GM12875 (cell line): ENCODE measurements around the gene SLC25A25.
"Not testable (repeated sequence)": the region's sequence is repeated elsewhere in the genome, so short reads cannot be mapped to it uniquely, and the experiment has no call there.

Experiments
- H3K4me3 ChIP-seq: one replicate; pipeline ENCODE4 v1.5.1; 2011; ENCODE audit warnings: low read depth, low read length, control low read depth
- TF ChIP-seq, protein P1 (sequence below): IDR thresholded peaks from 2 replicates; pipeline ENCODE4 v1.5.1; 2011; ENCODE audit warnings: low read depth, mild to moderate bottlenecking, control low read depth, inconsistent platforms, low read length, moderate library complexity, borderline replicate concordance; ENCODE audit not compliant: insufficient read depth

The SLC25A25 gene

DNA sequence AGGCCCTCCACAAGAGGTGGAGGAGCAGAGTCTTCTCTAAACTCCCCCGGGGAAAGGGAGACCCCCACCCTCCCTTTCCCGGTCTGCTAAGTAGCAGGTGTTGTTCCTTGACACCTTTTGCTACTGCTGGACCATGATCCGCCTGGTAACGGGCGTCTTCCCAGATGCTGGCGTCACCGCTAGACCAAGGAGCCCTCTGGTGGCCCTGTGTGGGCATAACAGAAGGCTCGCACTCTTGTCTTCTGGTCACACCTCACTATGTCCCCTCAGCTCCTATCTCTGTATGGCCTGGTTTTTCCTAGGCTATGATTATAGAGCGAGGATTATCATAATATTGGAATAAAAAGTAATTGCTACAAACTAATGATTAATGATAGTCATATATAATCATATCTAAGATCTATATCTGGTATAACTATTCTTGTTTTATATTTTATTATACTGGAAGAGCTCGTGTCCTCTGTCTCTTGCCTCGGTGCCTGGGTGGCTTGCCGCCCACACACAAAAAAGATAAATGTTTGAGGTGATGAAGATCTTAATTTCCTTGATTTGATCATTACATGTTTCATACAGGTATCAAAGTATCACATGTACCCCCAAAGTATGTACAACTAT lies 62.1 kb downstream of the SLC25A25 start:
- TF ChIP-seq, protein P1, sequence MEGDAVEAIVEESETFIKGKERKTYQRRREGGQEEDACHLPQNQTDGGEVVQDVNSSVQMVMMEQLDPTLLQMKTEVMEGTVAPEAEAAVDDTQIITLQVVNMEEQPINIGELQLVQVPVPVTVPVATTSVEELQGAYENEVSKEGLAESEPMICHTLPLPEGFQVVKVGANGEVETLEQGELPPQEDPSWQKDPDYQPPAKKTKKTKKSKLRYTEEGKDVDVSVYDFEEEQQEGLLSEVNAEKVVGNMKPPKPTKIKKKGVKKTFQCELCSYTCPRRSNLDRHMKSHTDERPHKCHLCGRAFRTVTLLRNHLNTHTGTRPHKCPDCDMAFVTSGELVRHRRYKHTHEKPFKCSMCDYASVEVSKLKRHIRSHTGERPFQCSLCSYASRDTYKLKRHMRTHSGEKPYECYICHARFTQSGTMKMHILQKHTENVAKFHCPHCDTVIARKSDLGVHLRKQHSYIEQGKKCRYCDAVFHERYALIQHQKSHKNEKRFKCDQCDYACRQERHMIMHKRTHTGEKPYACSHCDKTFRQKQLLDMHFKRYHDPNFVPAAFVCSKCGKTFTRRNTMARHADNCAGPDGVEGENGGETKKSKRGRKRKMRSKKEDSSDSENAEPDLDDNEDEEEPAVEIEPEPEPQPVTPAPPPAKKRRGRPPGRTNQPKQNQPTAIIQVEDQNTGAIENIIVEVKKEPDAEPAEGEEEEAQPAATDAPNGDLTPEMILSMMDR = 0 out of 2 replicates have a peak, but pooled peaks have one; percentile 12
- H3K4me3 ChIP-seq = not testable (repeated sequence)

DNA sequence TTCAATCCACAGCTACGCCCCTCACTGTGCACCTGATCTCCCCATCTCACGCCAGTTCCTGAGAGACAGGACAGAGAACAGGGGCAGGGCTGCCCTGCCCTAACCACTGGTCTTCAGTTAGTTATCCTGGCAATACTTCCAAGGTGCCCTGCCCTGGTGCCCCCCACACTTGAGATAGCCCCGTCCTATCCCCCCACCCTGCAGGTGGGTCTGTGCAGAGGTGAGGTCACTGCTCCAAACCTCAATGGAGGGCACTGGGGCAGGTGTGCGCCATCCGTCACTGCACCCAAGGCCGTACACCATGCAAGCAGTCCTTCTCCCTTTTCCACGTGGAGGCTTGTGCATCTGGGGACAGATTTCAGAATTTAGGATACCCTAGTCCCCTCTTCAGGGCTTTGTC lies 62.6 kb downstream of the SLC25A25 start:
- H3K4me3 ChIP-seq = not testable (repeated sequence)

DNA sequence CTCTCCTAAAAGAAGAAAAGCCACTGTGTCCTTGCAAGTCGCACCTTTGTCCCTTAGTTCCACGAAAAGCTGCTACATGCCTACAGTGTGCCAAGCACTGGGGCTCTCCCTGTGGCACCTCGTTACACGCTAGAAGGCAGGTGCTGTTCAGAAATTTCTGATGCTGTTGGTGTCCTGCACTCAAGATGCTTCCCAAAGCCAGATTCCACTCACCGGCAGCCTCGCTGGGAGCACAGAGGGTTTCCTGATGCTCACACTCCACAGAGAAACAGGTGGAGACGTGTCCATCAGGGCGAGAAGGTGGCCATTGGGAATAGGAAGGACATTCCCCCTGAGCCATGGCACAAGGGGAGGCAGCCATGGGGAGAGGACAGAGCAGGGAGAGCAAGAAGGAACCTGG lies 63.3 kb downstream of the SLC25A25 start:
- H3K4me3 ChIP-seq = not testable (repeated sequence)

DNA sequence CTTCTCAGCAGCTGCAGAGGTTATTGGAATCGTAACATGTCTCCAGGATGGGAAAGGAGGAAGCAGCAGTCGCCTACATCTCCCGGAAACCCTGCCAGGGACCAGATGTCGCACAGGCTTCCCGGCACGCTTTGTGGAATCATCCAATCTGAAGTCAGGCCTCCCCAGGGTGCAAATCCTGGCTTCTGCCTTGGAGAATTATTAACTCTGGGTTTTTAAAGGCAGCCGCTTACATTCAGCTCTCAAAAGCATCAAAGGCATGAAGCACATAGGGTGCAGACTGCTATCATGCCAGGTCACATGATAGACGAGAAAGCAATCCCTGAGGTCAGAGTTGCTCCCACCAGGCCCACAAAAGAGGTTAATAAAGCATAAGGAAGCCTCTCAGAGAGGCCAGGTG lies 64.1 kb downstream of the SLC25A25 start:
- not testable (repeated sequence) for H3K4me3 ChIP-seq

DNA sequence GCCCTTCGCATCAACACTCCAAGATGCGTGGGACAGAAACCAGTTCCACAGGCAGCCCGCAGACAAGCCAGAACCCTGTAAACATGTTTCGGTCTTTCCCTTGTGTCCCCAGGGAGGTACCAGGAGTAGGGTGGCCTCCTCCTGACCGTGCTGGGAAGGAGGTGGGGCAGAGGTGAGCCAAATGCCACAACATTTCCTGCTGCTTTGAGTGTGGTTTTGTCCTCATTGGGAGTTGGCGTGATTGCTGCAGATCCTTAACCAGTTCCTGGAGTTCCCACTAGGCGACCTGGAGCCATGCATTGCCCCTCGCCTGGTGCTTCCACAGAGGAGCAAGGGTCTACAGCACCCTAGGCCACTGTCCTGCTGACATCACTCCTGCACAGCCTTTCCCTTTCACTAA lies 67.5 kb downstream of the SLC25A25 start:
- H3K4me3 ChIP-seq = not testable (repeated sequence)

DNA sequence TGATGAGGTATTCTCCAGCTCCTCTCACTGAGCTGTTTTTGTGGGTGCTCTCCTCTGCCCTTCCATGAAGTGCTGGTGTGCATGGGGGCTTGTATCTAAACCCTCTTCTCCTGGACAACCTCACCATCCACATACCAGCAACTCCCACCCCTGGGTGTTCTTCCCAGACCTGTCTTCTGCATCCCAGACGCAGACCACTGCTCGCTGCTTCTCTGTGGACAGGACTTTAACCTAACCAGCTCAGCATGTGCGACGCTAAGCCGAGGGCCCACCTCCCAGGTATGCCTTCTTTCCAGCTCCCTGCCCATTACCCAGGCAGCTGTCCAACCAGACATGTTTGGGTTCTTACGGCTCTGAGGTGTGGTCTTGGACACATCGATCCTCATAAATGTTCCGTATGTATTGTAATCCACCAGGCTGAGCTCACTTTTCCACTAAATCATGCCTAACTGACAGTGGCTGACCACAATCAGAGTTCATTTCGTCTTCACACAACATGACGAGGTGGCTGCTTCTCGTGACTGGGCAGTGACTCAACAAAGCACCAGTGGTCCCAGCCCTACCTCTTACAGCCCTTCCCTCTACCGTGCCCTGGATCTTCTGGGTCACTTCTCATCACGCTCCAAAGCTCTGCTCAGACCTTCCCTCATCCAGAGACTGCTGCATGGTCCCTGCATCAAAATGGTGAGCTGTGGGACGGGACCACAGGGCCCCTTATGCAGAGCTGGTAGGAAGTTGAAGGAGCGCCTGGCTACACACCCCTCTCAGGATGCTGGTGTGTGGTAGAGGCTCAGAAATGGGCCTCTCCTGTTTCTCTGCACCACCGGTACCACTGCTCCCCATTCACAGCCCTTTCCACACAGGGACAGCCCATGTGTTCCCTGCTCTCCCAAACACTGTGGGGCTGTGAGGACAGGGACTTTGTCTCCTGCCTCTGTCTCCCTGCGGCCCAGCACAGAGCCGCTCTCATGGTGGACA lies 69.1 kb downstream of the SLC25A25 start:
- no peak overlapping the region for H3K4me3 ChIP-seq
- TF ChIP-seq, protein P1 = no peak

DNA sequence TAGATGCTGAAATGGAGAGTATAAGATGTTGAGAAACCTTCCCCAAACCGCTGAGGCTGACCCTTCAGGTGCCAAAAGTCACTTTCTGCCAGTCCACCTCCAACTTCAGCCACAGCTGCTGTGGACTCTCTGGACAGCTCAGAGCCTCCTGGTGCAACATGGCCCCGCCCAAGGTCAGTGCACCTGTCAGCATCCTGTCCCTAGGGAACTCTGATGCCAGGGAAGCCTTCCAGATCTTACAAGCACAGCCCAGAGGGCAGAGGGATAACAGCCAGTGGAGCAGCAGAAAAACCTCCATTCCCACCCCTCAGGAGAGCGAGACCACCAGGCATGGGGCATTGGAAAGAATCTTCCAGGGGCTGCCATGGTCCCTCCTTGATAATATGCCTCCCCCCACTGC lies 70.0 kb downstream of the SLC25A25 start:
- TF ChIP-seq, protein P1 = no peak
- no peak overlapping the region for H3K4me3 ChIP-seq

DNA sequence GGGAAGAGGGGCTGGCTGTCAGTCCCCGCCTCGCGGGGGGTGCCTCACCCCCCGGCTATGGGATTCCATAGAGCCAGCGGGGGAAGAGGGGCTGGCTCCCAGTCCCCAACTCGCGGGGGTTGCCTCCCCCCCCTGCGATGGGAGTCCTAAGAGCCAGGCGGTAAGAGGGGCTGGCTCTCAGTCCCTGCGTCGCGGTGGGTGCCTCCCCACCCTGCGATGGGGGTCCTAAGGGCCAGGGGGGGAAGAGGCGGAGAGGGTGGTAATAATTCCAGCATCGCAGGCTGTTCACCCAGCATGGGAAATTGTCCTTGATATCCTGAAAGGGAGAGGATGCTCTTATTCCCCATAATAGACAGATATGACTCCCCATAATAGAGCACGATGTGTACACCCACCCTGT lies 71.6 kb downstream of the SLC25A25 start:
- TF ChIP-seq, protein P1 = no peak
- no peak overlapping the region for H3K4me3 ChIP-seq

DNA sequence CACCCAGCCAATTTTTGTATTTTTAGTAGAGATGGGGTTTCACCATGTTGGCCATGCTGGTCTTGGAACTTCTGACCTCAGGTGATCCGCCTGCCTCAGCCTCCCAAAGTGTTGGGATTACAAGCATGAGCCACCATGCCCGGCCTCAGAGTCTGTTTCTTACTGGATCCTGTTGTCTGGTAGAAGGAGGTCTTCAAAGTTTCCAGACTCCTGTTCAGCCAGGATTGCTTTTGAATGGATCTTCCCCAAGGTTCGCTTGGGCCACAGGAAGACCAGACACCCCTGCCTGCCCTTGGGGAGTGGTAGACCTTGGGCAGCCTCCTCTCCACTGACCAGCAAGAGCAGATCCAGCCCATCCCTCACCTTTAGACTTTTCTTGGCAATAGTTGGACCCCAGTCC lies 73.6 kb downstream of the SLC25A25 start:
- TF ChIP-seq, protein P1 = no peak
- no peak overlapping the region for H3K4me3 ChIP-seq
